ENCODE measurements around the gene ARL16.

GRCh38 chr17:81673561-81674258 lies 9.9 kb downstream of the ARL16 start:
- TF ChIP-seq EZH2 (IDR thresholded peaks at IDR 0.05) (no peak), POLR2AphosphoS5 (IDR thresholded peaks at IDR 0.05; ENCODE audit: borderline replicate concordance, low read depth, low read length) (no peak)
